OCI-LY1 (cell line): ENCODE results near the gene KCNMA1.

Experiments
- H2AFZ ChIP-seq: fragments of 200-600 bp; sonication (generic), shearing (Covaris generic); 2 replicates; pipeline ENCODE4 v1.6.0; 2014; ENCODE audit warnings: antibody characterized with exemption, mild to moderate bottlenecking, low read length
- H3F3A ChIP-seq: fragments of 200-600 bp; sonication (generic), shearing (Covaris generic); 2 replicates; pipeline ENCODE4 v1.6.0; 2014; ENCODE audit warnings: mild to moderate bottlenecking, antibody characterized with exemption, low read length, moderate library complexity; ENCODE audit not compliant: insufficient read depth
- H3K27ac ChIP-seq: fragments of 200-600 bp; sonication (generic); 2 replicates; pipeline ENCODE4 v1.5.1; 2014; ENCODE audit warnings: low read length, mixed run types, mild to moderate bottlenecking, low read depth; ENCODE audit not compliant: poor library complexity, severe bottlenecking
- H3K27me3 ChIP-seq: fragments of 200-600 bp; sonication (generic); 2 replicates; pipeline ENCODE4 v1.6.0; 2014; ENCODE audit warnings: antibody characterized with exemption, mild to moderate bottlenecking, low read length, moderate library complexity; ENCODE audit not compliant: insufficient read depth
- H3K36me3 ChIP-seq: fragments of 200-600 bp; sonication (generic); 2 replicates; pipeline ENCODE4 v1.6.1; 2014; ENCODE audit warnings: mild to moderate bottlenecking, antibody characterized with exemption, low read length, moderate library complexity, mixed read lengths; ENCODE audit not compliant: insufficient read depth
- H3K4me1 ChIP-seq: fragments of 200-600 bp; sonication (generic); 2 replicates; pipeline ENCODE4 v1.5.1; 2014; ENCODE audit warnings: mild to moderate bottlenecking, low read length, moderate library complexity; ENCODE audit not compliant: insufficient read depth, severe bottlenecking
- H3K4me2 ChIP-seq: fragments of 200-600 bp; sonication (generic), shearing (Covaris generic); 2 replicates; pipeline ENCODE4 v1.6.1; 2014; ENCODE audit warnings: low read length
- H3K4me3 ChIP-seq: fragments of 200-600 bp; sonication (generic); 2 replicates; pipeline ENCODE4 v1.5.1; 2014; ENCODE audit warnings: low read length, low read depth, mild to moderate bottlenecking, mixed read lengths; ENCODE audit not compliant: poor library complexity, severe bottlenecking
- H3K79me2 ChIP-seq: fragments of 200-600 bp; shearing (Covaris generic); 2 replicates; pipeline ENCODE4 v1.6.1; 2016; ENCODE audit warnings: mixed run types, low read length, mixed read lengths; ENCODE audit not compliant: insufficient read depth
- H3K9ac ChIP-seq: fragments of 200-600 bp; sonication (generic), shearing (Covaris generic); 2 replicates; pipeline ENCODE4 v1.6.1; 2014; ENCODE audit warnings: mild to moderate bottlenecking, low read length, mixed read lengths
- H3K9me2 ChIP-seq: fragments of 200-600 bp; sonication (generic), shearing (Covaris generic); 2 replicates; pipeline ENCODE4 v1.6.1; 2014; ENCODE audit warnings: low read depth, mild to moderate bottlenecking, low read length, mixed read lengths
- H3K9me3 ChIP-seq: fragments of 200-600 bp; shearing (Covaris generic); 2 replicates; pipeline ENCODE4 v1.6.1; 2014; ENCODE audit warnings: low read length, mixed read lengths
- H4K20me1 ChIP-seq: fragments of 200-600 bp; sonication (generic), shearing (Covaris generic); 2 replicates; pipeline ENCODE4 v1.6.0; 2016; ENCODE audit warnings: mild to moderate bottlenecking, low read length; ENCODE audit not compliant: insufficient read depth
- CTCF ChIP-seq: fragments of 200-600 bp; sonication (generic), shearing (Covaris generic); IDR thresholded peaks from 2 replicates; pipeline ENCODE4 v1.5.1; 2017; ENCODE audit warnings: mild to moderate bottlenecking, antibody characterized with exemption, low read length, moderate library complexity, mixed read lengths
- EZH2 ChIP-seq: fragments of 200-600 bp; sonication (generic), shearing (Covaris generic); IDR thresholded peaks from 2 replicates; pipeline ENCODE4 v1.8.0; 2017; ENCODE audit warnings: borderline replicate concordance, mixed run types, mild to moderate bottlenecking, antibody characterized with exemption, low read length, moderate library complexity, mixed read lengths

Gene KCNMA1

DNA sequence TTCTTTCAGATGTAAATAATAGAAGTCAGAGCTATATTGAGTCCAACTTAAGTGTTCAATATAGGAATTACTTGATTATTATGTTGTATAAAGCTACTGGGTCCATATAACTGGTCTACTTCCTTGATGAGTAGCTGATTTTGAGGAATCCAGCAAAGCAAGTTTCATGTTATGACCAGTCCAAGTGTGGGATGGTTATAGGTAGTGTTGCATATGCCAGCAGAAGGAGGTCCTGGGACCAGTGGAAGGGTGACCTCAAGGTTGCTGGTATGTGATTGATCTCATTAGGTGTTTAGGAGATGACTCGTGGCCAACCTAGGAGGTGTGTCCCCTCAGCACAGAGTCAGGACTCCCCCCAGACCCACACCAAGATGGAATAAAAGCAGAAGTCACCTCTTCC lies 551.5 kb downstream of the KCNMA1 start:
- H3K4me1 ChIP-seq = no peaks in the 10 kb centered on the region
- no peak overlapping the region for H3K9ac ChIP-seq
- H3K27me3 ChIP-seq = no peaks in the 10 kb centered on the region
- no peak overlapping the region for H2AFZ ChIP-seq
- no peaks in the 10 kb centered on the region for H3K79me2 ChIP-seq
- no peaks in the 10 kb centered on the region for H4K20me1 ChIP-seq
- H3K9me2 ChIP-seq = no peaks in the 10 kb centered on the region
- no peak overlapping the region for H3K4me2 ChIP-seq
- no peak overlapping the region for H3K27ac ChIP-seq
- no peaks in the 10 kb centered on the region for H3K36me3 ChIP-seq
- H3K9me3 ChIP-seq = no peaks in the 10 kb centered on the region
- H3K4me3 ChIP-seq = no peak overlapping the region
- TF ChIP-seq CTCF (no peak), EZH2 (no peak)
- no peaks in the 10 kb centered on the region for H3F3A ChIP-seq

- no peak overlapping the region for H3K4me2 ChIP-seq
- no peak overlapping the region for H3K9ac ChIP-seq
- no peaks in the 10 kb centered on the region for H3F3A ChIP-seq
- H3K27ac ChIP-seq = no peak overlapping the region
- H3K9me3 ChIP-seq = no peaks in the 10 kb centered on the region
- TF ChIP-seq EZH2 (no peak), CTCF (no peak)
- H3K27me3 ChIP-seq = no peaks in the 10 kb centered on the region
- no peaks in the 10 kb centered on the region for H3K9me2 ChIP-seq
- H3K4me3 ChIP-seq = no peak overlapping the region
- H3K79me2 ChIP-seq = no peaks in the 10 kb centered on the region
- H2AFZ ChIP-seq = no peak overlapping the region
- H3K36me3 ChIP-seq = no peaks in the 10 kb centered on the region
- H4K20me1 ChIP-seq = no peaks in the 10 kb centered on the region
- no peaks in the 10 kb centered on the region for H3K4me1 ChIP-seq
These were observed 552.3 kb downstream of the KCNMA1 start for GRCh38 chr10:77085344-77085743.

DNA sequence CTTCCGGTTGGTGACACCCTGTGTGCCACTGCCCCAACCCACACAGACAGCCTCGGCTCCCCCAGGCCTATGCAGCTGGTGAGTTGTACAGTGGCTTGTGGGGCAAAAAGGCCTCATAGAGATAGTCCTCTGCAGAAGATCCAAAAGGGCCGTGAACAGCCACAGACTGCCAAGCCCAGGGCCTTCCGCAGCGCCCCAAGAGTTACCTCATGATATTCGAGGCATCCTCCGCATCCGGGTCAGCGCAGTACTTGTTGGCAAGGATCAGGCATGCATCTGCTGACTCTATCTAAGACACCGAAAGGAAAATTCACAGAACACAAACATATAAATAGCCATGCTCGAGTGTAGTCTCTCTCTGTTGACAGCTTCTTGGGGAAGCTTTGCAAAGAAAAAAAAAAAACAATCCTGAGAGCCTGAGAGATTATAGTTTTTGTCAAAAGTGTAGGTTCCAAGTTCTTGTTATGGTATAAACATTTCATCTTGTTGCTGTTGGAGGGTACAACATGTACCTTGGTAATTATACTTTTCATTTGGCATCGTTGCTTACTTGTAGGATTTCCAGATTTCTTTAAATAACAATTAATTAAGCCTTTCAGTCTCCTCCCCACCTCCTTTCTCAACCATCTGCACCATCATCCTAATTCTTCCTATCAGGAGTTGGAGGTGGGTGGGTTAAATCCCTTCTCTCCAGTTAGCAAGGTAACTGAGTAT lies 553.0 kb downstream of the KCNMA1 start:
- Histone ChIP-seq H4K20me1 (no peaks in the 10 kb centered on the region), H3K9me3 (no peaks in the 10 kb centered on the region), H3K27ac (no peak overlapping the region), H3K9ac (no peak overlapping the region), H3K36me3 (no peaks in the 10 kb centered on the region), H3K4me1 (no peaks in the 10 kb centered on the region), H3K4me2 (no peak overlapping the region), H3K27me3 (no peaks in the 10 kb centered on the region), H3K79me2 (no peaks in the 10 kb centered on the region), H3F3A (no peaks in the 10 kb centered on the region), H3K4me3 (no peak overlapping the region), H2AFZ (no peak overlapping the region), H3K9me2 (no peaks in the 10 kb centered on the region)
- TF ChIP-seq CTCF (no peak), EZH2 (no peak)
